NCI-H446 treated with DMSO at 0.1 percent for 48 hours (cell line): ENCODE data around the gene CBX2.

ENCODE experiments used
- DNase-seq: peaks from one replicate; lab custom pipeline; 2025; lab: John Stamatoyannopoulos, UW

CBX2 gene

DNA sequence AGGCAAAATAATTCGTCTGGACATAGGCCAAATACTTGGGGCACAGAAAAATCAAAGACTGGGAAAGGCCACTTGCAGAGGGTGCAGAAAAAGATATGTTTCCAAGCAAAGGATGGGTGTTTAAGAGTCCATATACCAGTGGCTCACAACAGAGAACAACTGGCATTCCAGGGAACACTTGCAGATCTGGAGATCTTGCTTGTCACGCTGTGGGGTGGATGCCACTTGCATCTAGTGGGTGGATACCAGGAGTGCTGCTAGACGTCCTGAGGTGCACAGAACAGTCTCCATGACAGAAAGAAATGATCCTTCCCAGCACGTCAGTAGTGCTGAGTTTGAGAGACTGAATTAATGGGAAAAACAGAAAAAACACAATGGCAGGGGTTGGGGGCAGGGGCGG lies 10.5 kb downstream of the CBX2 start:
- DNase-seq: no peak

DNA sequence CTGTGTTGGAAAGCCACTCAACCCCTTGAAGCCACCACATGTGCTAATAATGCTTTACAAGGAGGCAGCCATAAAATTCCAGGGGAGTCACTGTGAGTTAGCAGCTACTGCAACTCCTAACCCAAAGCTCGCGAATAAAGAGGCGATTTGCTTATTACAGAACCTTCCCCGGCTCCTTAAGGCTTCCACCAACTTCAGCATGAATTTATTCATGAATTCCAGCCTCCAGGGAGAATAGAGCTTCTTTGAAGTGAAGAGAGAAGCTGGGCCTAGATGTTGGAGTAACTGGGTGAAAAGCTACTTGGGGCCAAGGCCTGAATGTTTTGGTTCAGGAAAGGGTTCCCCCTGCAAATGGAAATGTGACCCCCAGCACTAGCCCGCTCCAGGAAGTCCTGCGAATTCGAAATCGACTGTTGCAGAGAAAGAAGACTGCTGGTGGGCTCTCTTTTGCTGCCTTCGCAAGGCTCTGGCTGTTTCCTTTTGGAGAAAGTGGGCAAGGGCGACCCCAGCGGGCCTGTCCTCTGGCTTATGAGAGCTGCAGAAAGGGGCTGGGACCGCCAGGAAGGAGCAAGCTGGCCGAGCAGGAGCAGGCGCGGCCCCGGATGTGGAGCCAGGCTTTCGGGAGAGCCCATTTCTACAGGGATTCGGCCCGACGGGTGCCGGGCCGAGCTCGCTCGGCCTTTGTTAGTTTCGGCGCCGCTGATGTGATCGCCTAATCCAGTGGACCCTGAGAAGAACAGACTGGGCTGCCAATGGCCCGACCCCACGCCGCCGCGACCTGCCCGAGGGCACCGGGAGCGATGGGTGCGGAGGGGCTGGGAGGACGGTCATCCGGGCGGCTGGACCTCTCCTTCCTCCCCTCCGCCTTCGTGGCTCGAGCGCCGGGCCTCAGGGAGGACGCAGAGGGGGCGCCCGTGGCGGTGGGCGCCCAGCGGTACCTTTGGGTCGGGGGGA lies 11.3 kb downstream of the CBX2 start:
- DNase-seq: no peak

DNA sequence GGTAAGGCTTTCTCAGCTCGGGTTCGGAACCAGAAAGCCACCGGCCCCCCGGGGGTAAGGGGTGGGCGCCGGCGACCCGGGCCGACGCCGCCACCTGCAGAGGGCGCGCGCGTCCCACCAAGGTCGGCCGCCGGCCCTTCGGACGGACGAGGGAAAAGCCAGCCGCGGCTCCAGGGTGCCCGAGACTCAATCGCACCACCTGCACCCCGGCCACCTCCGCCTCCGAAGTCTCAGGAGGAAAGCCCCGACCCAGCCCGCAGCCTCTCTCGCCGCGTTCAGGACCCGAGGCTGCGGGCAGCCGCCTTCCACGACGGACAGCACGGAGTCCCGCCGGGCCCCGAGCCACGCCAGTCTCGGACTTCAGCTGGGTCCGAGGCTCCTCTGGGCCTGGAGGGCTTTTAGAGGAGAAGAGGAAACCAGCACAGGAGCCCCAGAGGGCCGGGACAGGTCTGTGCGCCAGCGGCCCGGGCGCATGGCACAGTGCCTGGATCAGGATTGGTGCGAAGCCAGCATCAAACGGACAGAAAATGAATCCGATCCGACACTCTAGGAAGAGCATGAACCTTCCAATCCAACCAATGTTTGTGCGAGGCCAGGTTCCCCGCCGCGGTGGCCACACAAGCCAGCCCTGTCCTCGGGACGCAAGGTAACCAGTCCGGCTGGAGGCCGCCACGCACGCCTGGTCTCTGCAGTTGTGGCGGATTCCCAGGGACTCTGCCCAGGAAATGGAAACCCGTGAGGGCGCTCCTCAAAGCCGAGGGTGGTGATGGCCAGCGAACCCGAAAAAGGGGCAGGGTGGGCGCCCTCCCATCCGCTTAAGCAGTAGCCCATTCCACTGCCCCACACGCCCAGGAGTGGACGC lies 12.2 kb downstream of the CBX2 start:
- DNase-seq: peak; percentile 10

DNA sequence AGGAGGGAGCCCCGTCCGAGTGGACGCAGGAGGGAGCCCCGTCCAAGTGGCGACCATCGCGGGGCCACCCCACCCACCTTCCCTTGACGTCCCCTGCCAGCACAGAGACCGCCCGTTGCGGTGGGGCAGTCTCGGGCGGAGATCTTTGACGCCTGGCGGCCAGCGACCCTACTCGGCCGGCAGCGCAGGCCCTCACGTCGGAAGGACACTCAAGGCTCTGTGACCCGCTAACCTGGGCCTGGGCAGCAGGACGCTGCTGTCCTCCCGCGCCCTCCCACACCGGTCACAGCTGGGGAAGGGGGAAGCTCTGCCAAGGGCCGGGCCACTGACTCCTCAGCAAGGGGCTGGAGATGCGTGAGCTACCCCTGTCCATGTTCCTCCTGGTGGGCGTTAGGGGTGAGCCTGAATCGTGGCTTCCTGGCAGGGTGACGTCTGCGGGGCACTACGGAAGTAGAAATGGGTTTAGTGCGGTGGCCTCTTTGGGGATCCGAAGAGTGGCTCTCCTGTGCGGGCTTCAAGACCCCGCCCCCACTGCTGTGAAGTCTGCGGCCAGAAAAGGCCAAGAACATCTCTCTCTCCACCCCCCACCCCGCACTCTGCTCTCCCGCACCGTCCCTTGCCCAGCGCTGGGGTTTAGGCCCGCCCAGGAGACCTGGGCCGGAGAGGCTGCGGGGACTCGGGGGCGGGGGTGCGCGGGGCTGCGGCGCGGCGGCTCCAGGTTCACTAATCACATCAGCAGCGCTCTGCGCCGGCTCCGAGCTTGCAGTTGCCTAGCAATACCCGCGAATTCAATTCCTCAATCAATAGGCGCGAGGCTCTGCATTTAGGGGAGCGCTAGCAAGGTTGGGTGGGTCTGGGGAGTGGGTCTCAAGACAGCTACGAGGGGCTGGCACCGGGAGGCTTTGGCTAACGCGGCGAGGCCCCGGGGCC lies 13.1 kb downstream of the CBX2 start:
- DNase-seq: no peak

DNA sequence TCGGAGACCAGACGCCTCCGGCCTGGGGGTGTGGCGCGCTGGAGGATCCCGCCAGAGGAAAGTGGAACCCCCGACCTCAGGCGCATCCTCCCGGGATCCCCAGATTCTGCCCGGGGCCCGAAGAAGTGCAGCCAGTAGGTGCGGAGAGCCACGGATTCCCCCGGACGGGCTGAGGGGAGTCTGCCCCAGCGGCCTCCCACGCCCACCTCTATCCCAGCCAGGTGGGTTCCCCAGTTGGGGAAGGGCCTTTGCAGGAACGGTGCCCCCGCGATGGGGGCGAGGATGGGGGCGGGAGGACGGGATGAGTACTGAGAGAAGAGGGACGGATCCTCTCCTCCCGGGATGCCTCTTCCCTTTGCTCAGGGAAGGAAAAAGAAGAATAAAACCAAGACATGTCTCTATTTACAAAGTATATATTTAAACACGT lies 13.8 kb downstream of the CBX2 start:
- no peak for DNase-seq

DNA sequence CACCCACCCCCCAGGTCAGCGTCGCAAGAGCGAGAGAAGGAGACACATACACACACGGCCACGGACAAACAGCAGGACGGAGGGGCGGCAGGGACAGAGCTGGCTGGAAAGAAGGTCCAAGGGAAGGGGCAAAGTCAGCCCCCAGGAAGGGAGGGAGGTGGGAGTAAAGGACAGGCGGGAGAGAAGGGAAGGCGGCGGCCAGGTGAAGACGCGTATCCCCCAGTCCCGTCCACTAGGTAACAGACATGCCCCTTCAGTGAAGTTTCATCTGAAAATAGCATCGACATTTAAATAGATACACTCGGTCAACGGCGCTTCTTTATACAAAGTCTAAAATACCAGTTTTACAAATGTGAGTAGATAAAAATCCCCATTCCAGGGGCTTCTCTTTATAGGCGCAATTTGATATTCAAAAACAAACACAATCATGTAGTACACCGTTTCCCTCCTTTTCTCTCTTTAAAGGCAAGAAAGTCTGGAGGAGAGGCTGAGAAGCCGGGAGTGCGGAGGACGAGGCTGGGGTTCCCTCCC lies 14.5 kb downstream of the CBX2 start:
- DNase-seq: no peak

DNA sequence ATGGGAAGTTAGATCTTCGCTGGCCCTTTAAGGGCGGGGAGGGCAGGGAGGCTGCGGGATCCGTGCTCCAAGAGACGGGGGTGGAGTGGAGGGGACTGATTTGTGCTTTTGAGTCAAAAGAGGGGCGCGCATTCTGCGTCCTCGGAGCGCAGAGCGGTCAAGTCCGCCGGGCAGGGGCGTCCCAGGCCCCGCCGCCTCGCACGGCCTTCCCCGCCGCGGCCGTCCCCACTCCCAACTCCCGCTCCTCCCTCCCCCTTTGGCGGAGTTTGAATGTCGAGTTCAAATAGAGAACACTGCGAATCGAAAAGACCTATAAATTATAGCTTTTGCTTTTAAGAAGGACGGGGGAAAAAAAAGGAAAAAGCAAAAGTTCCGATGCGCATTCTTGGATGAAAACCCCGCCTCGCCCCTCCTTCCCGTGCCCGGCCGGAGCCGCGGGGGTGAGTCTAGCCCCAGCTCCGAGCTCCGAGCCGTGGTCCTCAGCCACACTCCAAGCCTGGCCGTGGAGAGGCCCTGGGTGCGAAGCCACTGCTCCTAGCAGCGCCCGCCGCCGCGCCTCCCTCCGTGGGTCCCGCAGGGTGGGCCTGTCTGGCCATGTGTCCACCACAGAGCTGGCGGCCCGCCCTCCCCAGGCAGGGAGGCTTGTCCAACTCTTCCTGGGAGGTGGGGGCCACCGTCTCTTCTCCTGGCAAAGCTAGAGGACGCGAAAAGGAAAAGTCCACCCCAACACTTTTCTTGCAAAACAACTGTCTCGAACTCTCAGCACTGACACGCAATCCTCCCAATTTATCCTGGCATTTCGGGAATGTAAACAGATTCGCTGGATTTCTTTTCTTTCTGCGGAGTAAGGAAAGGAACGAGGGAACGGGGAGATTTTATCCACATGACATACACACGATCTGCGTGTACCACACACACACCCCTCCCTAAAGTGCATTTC lies 15.3 kb downstream of the CBX2 start:
- DNase-seq: no peak

DNA sequence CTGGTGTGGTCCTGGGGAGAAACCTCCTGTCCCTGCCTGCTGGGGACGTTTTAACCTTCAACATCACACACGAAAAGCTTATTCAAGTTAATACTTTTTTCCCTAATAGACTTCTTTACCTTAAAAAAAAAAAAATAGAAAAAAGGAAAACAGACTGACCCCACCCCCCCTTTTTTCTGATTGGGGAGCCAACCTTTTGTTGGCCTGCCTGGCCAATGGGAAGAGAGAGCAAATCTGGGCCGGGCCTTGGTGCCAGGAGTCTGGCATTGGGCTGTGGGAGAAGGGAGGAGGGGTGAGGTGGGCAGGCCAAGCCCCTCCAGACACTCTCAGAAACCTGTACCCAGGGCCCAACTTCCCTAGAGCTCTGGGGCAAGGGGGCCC lies 16.0 kb downstream of the CBX2 start:
- DNase-seq: no peak

DNA sequence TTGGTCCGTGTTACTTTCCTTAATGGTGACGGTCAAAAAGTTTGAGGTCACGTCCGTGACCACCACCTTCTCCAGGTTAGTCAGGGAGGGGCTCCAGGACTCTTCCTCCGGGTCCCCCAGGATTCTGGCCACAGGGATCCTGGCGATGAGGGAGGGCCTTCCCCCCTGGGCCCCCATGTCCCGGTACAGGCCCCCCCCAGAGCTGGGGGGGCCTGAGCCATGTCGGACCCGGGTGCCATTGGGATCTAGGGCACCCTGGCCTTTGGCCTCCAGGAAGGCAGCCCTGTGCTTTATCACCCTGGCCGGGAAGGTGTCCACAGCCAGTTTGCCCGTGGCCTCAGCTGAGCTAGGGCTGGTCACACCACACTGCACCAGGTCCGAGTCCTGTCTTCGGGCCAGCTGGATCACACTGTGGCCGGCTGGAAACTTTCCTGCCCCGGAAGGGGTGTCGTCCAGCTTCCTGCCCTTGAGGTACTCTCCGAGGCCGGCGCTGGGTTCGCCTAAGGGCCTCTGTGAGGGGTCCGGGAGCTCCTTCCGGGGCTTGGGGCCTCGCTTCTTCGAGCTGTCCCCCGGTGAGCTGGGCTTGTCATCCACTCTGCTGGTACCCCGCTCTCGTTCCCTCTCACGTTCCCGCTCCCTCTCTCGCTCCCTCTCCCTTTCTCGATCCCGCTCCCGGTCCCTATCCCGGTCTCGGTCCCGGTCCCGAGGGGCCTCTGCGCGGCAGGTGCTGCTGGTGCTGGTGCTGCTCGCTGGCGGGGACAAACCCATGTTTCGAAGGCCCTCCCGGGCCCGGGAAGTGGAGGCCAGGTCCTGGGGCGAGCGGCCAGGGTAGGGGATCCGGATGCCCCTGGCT lies 16.9 kb downstream of the CBX2 start:
- no peak for DNase-seq

DNA sequence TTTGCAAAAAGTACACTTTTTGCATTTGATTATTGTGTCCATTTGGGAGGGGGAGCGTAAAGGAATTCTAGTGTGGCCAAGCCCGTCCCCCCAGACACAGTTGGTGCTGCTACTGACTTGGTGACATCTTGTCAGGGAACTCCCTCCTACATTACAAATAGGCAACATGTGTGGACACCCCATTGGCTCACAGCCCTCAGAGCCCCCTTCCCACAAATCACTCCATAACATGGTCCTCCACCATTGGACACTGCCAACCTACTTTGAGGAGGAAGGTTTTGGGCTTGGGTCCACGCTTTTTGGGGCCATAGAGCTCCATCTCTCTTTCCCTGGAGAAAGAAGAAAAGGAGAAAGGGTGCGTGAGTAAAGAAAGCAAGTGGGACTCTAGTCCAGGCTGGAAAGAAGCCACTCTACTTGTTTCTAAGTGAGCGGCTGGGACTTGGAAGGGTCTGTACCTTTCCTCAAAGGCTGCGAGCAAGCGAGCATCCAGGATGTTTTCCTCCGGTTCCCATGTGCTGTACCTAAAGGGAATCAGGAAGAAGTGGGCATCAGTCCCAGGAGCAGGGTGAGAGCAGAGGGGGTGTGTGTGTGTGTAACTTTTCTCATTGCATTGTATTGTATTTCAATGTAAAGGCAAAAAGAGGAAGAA lies 18.0 kb downstream of the CBX2 start:
- no peak for DNase-seq

DNA sequence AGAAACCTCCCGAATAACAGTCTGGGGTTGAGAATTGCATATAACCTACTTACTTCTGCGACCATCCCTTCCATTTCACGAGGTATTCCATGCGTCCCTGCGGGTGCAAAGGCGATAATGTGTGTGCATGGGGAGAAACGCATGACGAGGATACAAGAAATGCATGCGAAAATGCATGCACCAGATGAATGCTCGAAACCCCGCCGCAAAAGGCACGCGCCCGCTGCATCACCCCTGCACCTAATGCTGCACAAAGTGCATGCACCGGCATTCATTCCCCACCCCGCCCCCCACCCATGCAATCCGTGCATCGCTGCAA lies 18.5 kb downstream of the CBX2 start:
- DNase-seq: no peak

DNA sequence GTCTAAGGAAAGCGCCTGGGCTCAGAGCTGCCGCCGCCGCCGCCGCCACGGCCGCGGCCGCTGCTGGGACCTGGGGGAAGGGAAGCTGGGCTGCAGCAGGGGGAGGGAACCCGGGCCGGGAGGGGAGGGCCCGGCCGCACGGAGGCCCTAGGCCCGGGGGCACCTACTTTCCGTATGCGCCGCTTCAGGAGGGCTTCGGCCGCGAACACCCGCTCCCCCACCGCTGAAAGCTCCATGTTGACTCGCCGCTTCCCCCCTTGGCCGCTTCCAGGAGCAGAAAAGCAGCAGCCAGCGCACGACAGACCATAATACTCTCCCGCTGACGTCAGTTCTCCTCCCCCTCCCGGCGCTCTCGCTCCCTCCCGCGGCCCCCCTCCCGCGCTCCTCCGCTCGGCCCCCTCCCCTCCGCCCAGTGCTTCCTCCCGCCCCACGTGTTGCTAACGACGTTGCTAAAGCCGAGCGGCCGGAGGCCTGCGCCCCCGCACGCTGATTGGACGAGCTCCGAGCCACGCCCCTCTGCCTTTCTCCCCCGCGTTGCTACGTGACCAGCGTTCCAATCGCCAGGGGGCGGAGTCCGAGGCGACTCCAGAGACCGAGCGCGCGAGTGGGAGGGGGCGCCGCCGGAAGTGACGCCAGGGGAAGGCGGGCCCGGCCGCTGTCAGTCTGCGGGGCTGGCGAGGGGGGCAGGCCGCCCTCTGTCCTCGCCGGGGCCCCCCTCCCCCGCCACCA lies 19.0 kb downstream of the CBX2 start, which contains the start of gene CBX8:
Gene CBX8, minus strand, starts transcription at position 315 of the 729 bp plus-strand sequence. Its CDS starts 79 bp downstream, at position 236.
- peak; percentile 99 for DNase-seq

DNA sequence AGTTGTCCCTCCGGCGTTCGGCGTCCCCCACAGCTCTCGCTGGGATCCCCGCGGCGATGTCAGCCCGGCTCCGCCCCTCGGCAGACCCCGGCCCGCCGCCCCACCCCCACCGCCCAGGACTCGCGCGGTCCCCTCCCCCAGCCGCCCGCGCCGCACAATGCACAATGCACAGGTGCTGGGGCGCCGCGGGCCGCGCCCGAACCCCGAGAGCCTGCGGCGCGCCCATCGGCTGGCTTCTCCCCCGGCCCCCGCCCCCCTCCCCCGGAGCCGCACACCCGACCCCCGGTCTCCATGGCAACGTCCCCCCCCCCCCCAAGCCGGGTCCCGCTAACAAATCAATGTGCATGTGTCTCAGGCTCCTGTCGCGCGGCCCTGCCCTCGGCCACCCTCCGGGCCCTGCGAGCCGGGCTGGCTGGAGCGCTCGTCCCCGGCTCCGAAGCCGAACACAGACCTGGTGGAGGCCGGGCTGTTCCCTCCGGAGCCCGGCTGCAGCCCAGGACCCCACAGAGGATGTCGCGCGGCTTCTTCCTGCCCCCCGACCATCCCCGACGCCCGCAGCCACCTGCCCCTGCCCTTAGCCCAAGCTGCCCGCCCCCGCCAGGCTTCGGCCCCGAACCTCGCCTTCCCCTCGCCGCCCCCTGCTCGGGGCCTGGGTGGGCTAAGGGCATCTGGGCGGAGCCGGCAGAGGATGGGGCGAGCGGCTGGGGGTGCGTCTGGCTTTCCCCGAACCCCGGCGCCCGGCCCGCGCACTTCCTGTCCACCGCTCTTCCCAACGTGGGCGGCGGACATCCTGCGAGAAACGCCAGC lies 19.7 kb downstream of the CBX2 start:
- DNase-seq: no peak

DNA sequence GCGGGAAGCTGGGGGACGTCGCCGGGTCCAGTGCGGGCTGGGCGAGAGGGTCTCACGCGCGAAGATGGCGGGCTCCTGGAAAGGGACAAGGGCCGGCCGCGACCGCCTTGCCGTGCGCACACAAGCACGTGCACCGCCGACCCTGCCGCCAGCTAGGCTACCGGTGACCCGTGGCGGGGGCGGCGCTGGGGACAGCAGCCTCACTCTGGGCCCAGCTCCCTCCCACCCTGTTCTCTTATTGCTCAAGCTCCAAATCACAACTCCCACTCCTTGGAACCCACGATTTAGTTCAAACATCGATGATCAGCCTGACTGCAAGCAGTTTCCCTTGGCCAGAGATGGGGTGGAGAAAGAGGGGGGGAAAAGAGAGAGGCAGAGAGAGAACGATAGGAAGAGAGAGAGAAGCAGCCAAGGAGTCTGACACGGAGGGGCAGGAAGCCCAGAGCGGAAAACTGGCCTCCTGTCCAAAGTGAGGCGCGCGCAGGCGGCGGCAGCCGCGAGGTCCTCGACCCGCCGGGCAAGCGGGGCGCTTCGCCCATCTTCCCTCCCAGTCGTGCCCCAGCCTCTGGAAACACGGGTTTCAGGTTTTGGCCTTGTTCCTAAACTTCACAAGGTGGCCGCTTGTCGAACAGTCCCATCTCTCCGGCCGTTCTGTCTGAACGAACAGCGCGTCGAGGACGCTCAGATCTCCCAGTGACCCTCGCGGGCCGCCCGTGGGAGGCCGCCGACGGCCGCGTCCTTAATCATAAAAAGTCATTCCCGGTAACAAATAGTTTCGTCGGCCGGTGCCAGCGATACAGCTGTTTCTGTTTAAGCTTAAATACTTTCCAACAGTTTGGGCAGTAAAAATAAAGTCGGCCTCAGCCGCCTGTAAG lies 20.6 kb downstream of the CBX2 start:
- DNase-seq: no peak

DNA sequence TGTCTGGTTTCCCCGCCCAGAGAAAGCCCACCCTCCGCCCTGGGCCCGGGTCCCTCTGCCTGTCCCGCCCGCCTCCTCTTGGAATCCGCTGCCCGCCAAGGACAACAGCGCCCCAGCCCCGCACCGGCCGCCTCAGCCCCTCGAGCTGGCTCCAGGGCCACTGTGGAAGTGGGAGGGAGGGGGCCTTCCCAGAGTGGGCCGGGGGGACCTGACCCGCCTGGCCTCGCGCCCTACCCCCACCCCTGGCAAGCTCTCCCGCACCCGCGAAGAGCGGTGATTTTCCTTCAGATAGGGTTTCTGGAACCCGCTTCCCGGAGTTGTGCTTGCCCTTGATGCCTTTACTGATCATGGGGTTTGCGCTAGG lies 21.2 kb downstream of the CBX2 start:
- no peak for DNase-seq

DNA sequence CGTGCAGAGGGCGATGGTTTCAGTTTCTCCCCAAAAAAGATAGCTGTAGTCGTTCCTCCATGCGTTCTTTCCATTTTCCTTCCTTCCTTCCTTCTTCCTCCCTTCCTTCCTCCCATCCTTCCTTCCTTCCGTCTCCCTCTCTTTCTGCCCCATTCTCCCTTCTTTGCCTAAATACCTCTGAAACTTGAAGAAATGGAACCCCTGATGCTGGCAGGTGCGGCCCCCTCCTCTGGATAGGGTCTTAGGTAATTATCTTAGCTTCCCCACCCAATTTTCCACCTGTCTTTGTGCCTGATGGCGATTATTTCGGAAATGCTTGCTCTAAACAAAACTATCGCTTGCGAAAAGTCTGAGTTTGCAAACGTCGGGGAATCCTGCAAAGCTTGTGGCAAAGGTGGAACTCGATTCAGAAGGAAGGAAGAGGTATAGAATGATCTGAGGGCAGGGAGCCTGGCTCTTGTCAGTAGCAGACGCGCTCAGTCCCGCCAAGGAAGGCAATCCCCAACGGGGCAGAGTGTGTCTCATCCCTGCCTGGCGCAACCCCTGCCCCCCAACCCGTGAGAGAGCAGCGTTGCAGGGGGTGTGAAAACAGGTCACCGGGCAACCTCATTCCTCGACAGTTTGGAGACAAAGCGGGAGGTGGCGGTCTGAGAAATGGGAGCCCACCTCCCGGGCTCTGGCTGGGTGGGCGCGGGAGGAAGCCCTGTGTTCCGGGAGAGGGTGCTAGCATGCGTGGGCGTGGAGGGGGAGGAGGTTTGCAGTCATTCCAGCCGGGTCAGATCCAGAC lies 21.8 kb downstream of the CBX2 start:
- DNase-seq: no peak
